Fibroblast of mammary gland (primary cell): ENCODE results near the gene TKFC.

Experiments
- DNase-seq: peaks from one replicate; pipeline ENCODE4 v3.0.0-alpha.2; 2010; ENCODE audit warnings: low read depth
- H3K4me3 ChIP-seq: 2 replicates; pipeline ENCODE4 v1.5.1; 2011; ENCODE audit warnings: low read depth, mild to moderate bottlenecking, low read length, moderate library complexity; ENCODE audit not compliant: control insufficient read depth
- TF ChIP-seq, protein P1 (sequence below): conservative IDR thresholded peaks from 2 replicates; pipeline ENCODE4 v1.5.1; 2011; ENCODE audit warnings: low read depth, low read length, inconsistent platforms; ENCODE audit not compliant: control insufficient read depth, insufficient read depth

Gene TKFC, protein sequence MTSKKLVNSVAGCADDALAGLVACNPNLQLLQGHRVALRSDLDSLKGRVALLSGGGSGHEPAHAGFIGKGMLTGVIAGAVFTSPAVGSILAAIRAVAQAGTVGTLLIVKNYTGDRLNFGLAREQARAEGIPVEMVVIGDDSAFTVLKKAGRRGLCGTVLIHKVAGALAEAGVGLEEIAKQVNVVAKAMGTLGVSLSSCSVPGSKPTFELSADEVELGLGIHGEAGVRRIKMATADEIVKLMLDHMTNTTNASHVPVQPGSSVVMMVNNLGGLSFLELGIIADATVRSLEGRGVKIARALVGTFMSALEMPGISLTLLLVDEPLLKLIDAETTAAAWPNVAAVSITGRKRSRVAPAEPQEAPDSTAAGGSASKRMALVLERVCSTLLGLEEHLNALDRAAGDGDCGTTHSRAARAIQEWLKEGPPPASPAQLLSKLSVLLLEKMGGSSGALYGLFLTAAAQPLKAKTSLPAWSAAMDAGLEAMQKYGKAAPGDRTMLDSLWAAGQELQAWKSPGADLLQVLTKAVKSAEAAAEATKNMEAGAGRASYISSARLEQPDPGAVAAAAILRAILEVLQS

DNA sequence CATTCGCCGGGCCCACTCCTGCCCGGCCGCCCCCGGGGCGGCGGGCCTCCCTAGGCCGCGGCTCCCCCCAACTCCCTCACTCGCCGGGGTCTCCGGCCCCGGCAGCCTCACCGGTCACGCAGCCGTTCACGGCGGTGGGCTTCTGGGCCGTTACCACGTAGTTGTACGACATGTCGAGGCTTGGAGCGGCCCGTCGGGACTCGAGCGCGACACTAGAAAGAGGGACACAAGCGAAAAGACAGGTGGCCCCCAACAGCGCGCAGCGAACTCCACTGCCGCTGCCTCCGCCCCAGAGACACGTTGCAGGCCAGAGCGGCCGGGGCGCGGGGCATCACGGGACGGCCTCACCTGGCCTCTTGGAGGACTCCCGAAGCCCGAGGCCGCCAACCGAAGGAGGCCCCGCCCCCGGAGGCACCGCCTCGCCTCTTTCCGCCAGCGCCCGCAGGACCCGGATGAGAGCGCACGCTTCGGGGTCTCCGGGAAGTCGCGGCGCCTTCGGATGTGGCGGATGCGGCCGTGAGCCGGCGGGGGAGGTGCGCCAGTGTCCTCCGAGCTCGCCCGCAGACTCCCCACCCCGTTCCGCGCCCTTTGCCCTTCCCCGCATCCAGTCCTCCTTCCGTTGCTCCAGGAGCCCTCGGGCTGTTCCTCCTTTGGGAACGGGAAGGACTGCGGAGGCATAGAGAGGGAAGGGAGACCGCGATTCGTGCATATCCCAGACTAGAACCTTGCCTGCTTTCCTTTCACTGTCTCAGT, at the start of gene TKFC, which contains the start of gene DDB1:
Gene TKFC, plus strand, starts transcription at position 432 of the 753 bp plus-strand sequence. CDS start 1,501 bp downstream, outside the sequence.
Gene DDB1, minus strand, starts transcription at position 309 of the 753 bp plus-strand sequence. Its CDS starts 137 bp downstream, at position 172.
- TF ChIP-seq, protein P1, sequence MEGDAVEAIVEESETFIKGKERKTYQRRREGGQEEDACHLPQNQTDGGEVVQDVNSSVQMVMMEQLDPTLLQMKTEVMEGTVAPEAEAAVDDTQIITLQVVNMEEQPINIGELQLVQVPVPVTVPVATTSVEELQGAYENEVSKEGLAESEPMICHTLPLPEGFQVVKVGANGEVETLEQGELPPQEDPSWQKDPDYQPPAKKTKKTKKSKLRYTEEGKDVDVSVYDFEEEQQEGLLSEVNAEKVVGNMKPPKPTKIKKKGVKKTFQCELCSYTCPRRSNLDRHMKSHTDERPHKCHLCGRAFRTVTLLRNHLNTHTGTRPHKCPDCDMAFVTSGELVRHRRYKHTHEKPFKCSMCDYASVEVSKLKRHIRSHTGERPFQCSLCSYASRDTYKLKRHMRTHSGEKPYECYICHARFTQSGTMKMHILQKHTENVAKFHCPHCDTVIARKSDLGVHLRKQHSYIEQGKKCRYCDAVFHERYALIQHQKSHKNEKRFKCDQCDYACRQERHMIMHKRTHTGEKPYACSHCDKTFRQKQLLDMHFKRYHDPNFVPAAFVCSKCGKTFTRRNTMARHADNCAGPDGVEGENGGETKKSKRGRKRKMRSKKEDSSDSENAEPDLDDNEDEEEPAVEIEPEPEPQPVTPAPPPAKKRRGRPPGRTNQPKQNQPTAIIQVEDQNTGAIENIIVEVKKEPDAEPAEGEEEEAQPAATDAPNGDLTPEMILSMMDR: no peak
- peak; percentile 87 for DNase-seq
- H3K4me3 ChIP-seq: peak within 1 kb of the TSS; percentile 89

DNA sequence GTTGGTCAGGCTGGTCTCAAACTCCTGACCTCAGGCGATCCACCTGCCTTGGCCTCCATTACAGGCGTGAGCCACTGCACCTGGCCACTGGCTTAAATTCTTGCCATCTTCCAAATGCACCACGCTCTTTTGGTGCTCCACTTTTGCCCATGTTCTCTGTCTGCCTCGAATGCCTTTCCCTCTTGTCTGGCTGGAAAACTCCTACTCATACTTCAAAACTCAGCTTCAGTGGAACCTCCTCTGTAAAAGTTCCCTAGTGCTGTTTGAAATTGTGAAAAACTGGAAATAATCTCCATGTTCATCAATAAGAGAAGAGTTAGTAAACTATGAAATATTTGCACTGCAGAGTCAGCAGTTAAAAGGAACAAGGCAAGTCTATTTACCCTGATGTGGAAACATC, 49.4 kb upstream of the TKFC start:
- DNase-seq: no peak
- TF ChIP-seq, protein P1: no peak
- H3K4me3 ChIP-seq: no peak overlapping the region

DNA sequence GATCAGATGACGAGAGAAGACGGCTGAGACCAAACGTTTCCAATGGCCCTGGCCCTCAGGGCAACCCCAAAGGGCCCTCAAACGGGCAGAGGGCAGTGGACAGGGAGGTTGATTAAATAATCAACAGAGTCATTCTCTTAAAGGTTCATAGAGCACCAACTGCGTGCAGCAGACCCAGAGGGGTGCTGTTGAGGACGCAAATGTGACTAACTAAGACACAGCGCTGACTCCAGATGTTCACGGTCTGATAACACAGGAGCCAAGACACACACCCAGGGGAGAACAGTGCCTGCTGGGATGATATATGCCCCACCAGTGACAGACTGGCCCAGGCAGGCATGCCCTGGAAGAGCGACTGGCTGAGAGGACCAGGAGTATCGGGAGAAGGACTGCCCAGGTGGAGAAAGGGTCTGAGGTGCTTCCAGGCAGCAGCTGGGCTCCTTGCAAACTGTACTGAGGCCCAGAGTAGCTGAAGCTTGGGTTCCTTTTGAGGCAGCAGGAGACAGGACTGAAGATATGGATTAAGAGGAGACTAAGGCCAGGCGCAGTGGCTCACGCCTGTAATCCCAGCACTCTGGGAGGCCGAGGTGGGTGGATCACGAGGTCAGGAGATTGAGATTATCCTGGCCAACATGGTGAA, 45.6 kb upstream of the TKFC start:
- TF ChIP-seq, protein P1: no peak
- H3K4me3 ChIP-seq: no peak overlapping the region
- no peak for DNase-seq

DNA sequence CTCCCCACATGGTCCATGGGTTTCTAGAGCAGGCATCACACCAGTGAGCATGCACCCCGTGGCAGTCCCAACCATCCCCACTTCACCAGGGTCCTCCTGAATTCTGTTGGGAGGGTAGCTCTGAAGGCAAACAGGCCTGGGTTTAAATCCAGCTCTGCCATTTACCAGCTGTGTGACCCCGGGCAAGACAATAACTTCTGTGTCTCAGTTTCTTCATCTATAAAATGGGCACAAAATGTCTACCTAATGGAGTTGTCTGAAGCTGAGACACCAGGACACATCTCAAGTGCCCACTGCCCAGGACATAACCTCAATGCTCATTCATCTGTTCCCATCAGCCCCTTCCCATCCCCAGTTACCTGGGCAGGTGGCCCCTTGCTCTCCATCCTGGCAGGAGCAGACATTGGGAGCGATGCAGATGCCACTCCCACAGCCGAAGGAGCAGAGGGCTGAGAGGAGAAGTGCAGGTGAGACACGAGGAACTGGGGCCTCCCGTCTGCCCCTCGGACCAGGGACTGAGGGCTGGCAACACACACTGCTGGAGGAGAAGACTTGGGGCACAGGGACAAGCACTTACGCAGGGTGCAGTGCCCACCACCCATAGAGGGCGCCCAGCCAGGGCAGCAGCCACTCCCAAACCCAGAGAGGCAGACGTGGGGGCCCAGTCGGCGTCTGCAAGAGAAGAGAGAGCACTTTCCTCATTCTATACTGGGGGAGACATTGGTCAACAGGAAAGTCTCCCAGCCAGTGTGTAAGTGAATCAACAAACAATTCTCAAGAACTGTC, 41.9 kb upstream of the TKFC start:
- no peak overlapping the region for H3K4me3 ChIP-seq
- TF ChIP-seq, protein P1: no peak
- DNase-seq: no peak

DNA sequence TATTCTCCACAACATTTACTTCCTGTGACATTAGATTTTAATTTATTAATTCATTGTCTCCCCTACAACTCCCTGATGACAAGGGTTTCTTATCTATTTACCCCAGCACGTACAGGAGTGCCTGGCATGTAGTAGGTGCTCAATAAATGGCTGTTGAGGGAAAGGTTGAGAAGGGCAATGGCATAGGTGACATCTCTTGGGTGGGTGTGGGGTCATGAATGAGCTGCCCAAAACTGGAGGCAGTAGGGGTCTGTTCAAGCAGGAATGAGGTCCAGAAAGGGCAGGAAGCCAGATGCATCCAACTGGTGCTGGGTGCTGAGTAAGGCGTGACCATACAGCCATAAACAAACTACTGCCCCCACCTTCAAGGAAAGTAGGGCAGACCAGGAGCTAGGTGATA, 40.7 kb upstream of the TKFC start:
- H3K4me3 ChIP-seq: no peak overlapping the region
- no peak for DNase-seq
- TF ChIP-seq, protein P1: no peak
